Body of pancreas (tissue), 4 donors: ENCODE data around the gene CSF1R. TPM values are rescaled to one million over a fixed set of nuclear protein-coding genes. Genes with fewer than 3 reads are reported as not detected.

Experiments
- ATAC-seq: fragments of 150-250 bp; one replicate; pipeline ENCODE4 v1.9.1; 2016
- DNase-seq, 4 donors: peaks; one replicate each; pipeline ENCODE4 v3.0.0-alpha.2; 2019
- H3K27ac ChIP-seq, 4 donors: fragments of 200-600 bp; sonication (generic); 1 replicate in 3 of 4; 2 replicates in 1 of 4; pipeline versions ENCODE4 v1.5.1 to v1.6.1; 2016 to 2019; ENCODE audit warnings: mild to moderate bottlenecking in 1 of 4, mixed read lengths in 1 of 4, moderate library complexity in 1 of 4
- H3K27me3 ChIP-seq, 2 donors: fragments of 200-600 bp; sonication (generic); one replicate each; pipeline ENCODE4 v1.6.0; 2016; ENCODE audit warnings: mild to moderate bottlenecking in 1 of 2
- H3K36me3 ChIP-seq, 2 donors: fragments of 200-600 bp; sonication (generic); replicated peaks in 1 of 2; 2 replicates each; pipeline ENCODE4 v1.5.1; 2016; ENCODE audit warnings: low read depth in 2 of 2; ENCODE audit not compliant: insufficient read depth in 1 of 2
- H3K4me1 ChIP-seq: fragments of 200-600 bp; sonication (generic); one replicate; pipeline ENCODE4 v1.6.0; 2016
- H3K4me3 ChIP-seq, 2 donors: fragments of 200-600 bp; sonication (generic); 1 replicate in 1 of 2; 2 replicates in 1 of 2; pipeline ENCODE4 v1.5.1; 2016 to 2019
- H3K9me3 ChIP-seq, 3 donors: fragments of 200-600 bp; sonication (generic); 1 replicate in 2 of 3; 2 replicates in 1 of 3; pipeline ENCODE4 v1.5.1; 2016
- CTCF ChIP-seq, 7 experiments: fragments of 450-650 bp in 4 of 7; fragments of 200-600 bp in 3 of 7; sonication (generic) in 3 of 7; IDR thresholded peaks; one replicate each; pipeline ENCODE4 v1.5.1; 2016 to 2019; ENCODE audit warnings: antibody characterized with exemption in 7 of 7
- POLR2A ChIP-seq, 3 donors: fragments of 450-650 bp; IDR thresholded peaks; one replicate each; pipeline ENCODE4 v1.6.1; 2016; ENCODE audit warnings: antibody characterized with exemption in 3 of 3, mild to moderate bottlenecking in 2 of 3
- WGBS, 2 donors: methylation state at CpG; one replicate each; pipeline ENCODE4 v1.1.5; 2017; 5-methylcytosine and 5-hydroxymethylcytosine counted together
- intact Hi-C: fragments of 100-400 bp; cut with DNase I; formaldehyde crosslinking; loops from one replicate; pipeline ENCODE4 v1.15.1; 2023
- total RNA-seq, 2 donors: library from RNA; depleted of rRNA; stranded (reverse); fragments of >200 nt; gene quantifications; one replicate each; pipeline ENCODE4 v1.1.0, GENCODE V29; 2016

CSF1R gene
- total RNA-seq, 2 donors from 2014 or later: 5.3 to 13.5 TPM

GRCh38 chr5:150061538-150061995 is 24.8 kb downstream of the CSF1R start:
- TF ChIP-seq POLR2A (IDR thresholded peaks at IDR 0.05): no peak
- no peak for TF ChIP-seq CTCF (IDR thresholded peaks at IDR 0.05)
- H3K9me3 ChIP-seq: no peaks in the 10 kb centered on the region
- H3K4me3 ChIP-seq: no peak overlapping the region
- 78 to 87% methylated on average over 7 to 10 of the region's 12 CpGs for whole genome bisulfite sequencing, 2 donors
- H3K36me3 ChIP-seq: no peaks in the 10 kb centered on the region
- DNase-seq: no peak
- no peak overlapping the region for H3K27ac ChIP-seq
- intact Hi-C loops: no loop called here
- H3K27me3 ChIP-seq: no peaks in the 10 kb centered on the region
- no peaks in the 10 kb centered on the region for H3K4me1 ChIP-seq
- ATAC-seq: no peak

GRCh38 chr5:150060471-150060870 is 25.9 kb downstream of the CSF1R start:
- Histone ChIP-seq H3K27me3 (no peaks in the 10 kb centered on the region), H3K36me3 (no peaks in the 10 kb centered on the region), H3K4me3 (no peak overlapping the region), H3K27ac (no peak overlapping the region), H3K9me3 (no peaks in the 10 kb centered on the region), H3K4me1 (no peaks in the 10 kb centered on the region)
- no peak for TF ChIP-seq POLR2A (IDR thresholded peaks at IDR 0.05)
- TF ChIP-seq CTCF (IDR thresholded peaks at IDR 0.05): no peak
- intact Hi-C loops: no loop called here
- no peak for DNase-seq
- no peak for ATAC-seq
- WGBS, 2 donors: 66 to 74% methylated on average over 6 to 7 of the region's 7 CpGs

DNA sequence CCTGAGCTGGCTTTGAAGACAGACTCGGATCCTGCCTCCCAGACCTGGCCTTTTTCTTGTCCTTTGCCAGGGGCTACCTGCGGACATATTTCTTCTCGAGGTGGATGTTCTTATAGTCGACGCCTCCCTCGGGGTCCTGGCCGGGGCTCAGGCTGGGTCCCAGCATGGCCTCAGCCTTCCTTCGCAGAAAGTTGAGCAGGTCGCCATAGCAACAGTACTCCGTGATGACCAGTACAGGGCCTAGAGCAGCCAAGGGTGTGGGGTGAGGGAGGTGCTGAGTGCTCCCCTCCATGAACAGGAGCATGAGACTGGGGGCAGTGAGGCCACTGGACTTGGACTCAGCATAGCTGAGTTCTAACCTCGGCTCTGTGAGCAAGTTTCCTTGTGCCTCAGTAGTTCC is 26.7 kb downstream of the CSF1R start:
- no peak overlapping the region for H3K4me3 ChIP-seq
- intact Hi-C loops: no loop called here
- WGBS, 2 donors: 59 to 79% methylated on average over 4 to 11 of the region's 11 CpGs

DNA sequence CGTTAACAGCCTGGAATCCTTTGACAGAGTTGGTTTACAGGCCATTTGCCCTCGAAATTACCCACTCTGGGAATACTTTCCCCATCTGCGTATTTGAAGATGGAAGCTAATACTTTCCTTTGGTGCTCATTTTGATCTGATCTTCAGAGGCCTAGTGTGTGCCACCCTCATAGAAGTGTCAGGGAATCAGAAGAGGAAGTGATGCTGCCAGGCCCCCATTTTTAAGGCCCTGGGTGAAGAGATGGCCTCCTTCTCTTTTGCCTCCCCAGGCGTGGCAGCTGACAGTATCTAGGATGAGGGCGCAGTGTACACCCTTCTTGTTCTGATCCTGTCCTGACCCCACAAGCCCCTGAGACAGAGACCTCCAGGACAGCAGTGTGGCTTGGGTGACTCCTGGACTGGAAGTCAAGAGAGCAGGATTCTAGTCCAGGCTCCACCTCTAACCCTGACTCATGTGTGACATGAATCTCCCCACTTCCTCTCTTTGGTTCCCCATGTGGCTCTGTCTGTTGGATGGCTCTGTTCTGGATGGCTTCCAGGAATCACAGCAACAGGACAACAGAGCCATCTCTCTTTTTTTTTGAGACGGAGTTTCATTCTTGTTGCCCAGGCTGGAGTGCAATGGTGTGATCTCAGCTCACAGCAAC is 27.8 kb downstream of the CSF1R start:
- Histone ChIP-seq H3K27ac (no peak overlapping the region), H3K4me3 (no peak overlapping the region), H3K9me3 (no peaks in the 10 kb centered on the region), H3K4me1 (no peaks in the 10 kb centered on the region), H3K27me3 (no peaks in the 10 kb centered on the region), H3K36me3 (peaks cover 0 to 12% of the 10 kb centered on the region in 2 donors)
- ATAC-seq (no peak), DNase-seq (peak in 1 of 4 donors; percentile 70)
- WGBS, 2 donors: 82% methylated on average over 6 of the region's 6 CpGs
- intact Hi-C loops: no loop called here
- no peak for TF ChIP-seq CTCF (IDR thresholded peaks at IDR 0.05)
- TF ChIP-seq POLR2A (IDR thresholded peaks at IDR 0.05): no peak

More for the DNA sequence above, 26.7 kb downstream of the CSF1R start:
- no peak for ATAC-seq
- TF ChIP-seq POLR2A (IDR thresholded peaks at IDR 0.05) (no peak), CTCF (IDR thresholded peaks at IDR 0.05) (no peak)
- DNase-seq: no peak
- Histone ChIP-seq H3K9me3 (no peaks in the 10 kb centered on the region), H3K27me3 (no peaks in the 10 kb centered on the region), H3K36me3 (peaks cover 0 to 5% of the 10 kb centered on the region in 2 donors), H3K27ac (no peak overlapping the region), H3K4me1 (no peaks in the 10 kb centered on the region)

DNA sequence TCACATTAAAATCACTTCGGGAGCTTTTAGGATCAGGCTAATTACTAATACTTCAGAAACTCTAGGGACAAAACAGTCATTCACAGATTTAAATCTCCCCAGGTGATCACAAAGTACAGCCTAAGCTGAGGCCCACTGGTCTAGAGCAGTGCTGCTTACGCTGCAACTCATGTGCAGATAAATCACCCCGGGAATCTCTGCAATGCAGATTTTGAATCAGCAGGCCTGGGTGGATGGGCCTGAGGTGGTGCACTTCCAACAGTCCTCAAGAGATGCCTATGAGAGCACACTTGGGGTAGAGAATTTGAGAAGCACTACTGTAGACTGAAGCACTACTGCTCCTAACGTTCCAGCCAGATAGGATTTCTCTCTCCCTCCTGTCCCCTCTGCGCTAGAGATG is 28.4 kb downstream of the CSF1R start:
- no peak for DNase-seq
- no peak for ATAC-seq
- TF ChIP-seq POLR2A (IDR thresholded peaks at IDR 0.05): no peak
- no peak for TF ChIP-seq CTCF (IDR thresholded peaks at IDR 0.05)
- Histone ChIP-seq H3K27me3 (no peaks in the 10 kb centered on the region), H3K36me3 (peaks cover 0 to 12% of the 10 kb centered on the region in 2 donors), H3K4me3 (no peak overlapping the region), H3K27ac (no peak overlapping the region), H3K9me3 (no peaks in the 10 kb centered on the region), H3K4me1 (no peaks in the 10 kb centered on the region)
- intact Hi-C loops: no loop called here
- WGBS, 2 donors: 56 to 65% methylated on average over 3 to 5 of the region's 5 CpGs
